ENCODE data around the gene SOD3.

DNA sequence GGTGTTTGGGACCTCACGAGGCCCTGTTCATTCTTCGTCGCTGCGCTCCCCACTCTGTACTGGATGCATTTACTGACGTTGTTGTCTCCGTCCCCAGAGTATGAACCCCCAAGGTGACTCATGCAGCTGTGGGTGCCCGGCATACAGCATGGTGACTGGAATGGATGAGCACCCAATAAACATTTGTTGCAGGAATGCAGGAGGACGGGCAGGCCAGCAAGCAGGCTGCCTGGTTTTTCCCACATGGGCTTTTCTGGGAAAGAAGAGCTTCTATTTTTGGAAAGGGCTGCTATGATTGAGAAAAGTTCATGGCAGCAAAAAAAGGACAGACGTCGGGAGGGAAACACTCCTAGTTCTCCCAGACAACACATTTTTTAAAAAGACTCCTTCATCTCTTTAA is 893 bp upstream of the SOD3 start:
- no peak for TF ChIP-seq POLR2A (IDR thresholded peaks at IDR 0.05)
- TF ChIP-seq, protein P1, sequence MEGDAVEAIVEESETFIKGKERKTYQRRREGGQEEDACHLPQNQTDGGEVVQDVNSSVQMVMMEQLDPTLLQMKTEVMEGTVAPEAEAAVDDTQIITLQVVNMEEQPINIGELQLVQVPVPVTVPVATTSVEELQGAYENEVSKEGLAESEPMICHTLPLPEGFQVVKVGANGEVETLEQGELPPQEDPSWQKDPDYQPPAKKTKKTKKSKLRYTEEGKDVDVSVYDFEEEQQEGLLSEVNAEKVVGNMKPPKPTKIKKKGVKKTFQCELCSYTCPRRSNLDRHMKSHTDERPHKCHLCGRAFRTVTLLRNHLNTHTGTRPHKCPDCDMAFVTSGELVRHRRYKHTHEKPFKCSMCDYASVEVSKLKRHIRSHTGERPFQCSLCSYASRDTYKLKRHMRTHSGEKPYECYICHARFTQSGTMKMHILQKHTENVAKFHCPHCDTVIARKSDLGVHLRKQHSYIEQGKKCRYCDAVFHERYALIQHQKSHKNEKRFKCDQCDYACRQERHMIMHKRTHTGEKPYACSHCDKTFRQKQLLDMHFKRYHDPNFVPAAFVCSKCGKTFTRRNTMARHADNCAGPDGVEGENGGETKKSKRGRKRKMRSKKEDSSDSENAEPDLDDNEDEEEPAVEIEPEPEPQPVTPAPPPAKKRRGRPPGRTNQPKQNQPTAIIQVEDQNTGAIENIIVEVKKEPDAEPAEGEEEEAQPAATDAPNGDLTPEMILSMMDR (IDR thresholded peaks at IDR 0.05), result no peak

Measured in lower leg skin (tissue), 3 donors.